Duodenal mucosa (tissue), 2 donors: Measurements from ENCODE around the gene CCDC28B.

Source experiments
- H3K27ac ChIP-seq: one replicate; pipeline ENCODE4 v1.7.0; 2013; ENCODE audit warnings: low read depth, low read length
- H3K27me3 ChIP-seq, 2 donors: one replicate each; pipeline ENCODE4 v1.7.0; 2013; ENCODE audit warnings: low read length in 2 of 2, control low read depth in 1 of 2; ENCODE audit not compliant: insufficient read depth in 2 of 2, control insufficient read depth in 1 of 2
- H3K36me3 ChIP-seq, 2 donors: one replicate each; pipeline ENCODE4 v1.7.0; 2013; ENCODE audit warnings: low read length in 2 of 2, control low read depth in 1 of 2; ENCODE audit not compliant: insufficient read depth in 2 of 2, control insufficient read depth in 1 of 2
- H3K4me1 ChIP-seq, 2 donors: one replicate each; pipeline ENCODE4 v1.7.0; 2013; ENCODE audit warnings: low read length in 2 of 2, control low read depth in 1 of 2; ENCODE audit not compliant: insufficient read depth in 2 of 2, control insufficient read depth in 1 of 2
- H3K4me3 ChIP-seq, 2 donors: one replicate each; pipeline ENCODE4 v1.7.0; 2013; ENCODE audit warnings: low read length in 2 of 2, low read depth in 1 of 2
- H3K9ac ChIP-seq, 2 donors: one replicate each; pipeline ENCODE4 v1.7.0; 2013; ENCODE audit warnings: low read length in 2 of 2, low read depth in 1 of 2
- H3K9me3 ChIP-seq, 2 donors: one replicate each; pipeline ENCODE4 v1.7.0; 2013; ENCODE audit warnings: low read length in 2 of 2, control low read depth in 1 of 2; ENCODE audit not compliant: control insufficient read depth in 1 of 2

CCDC28B gene

GRCh38 chr1:32239337-32239736, 38.9 kb downstream of the CCDC28B start:
- no peak overlapping the region for H3K27ac ChIP-seq
- H3K36me3 ChIP-seq = no peaks in the 10 kb centered on the region
- peak overlapping the region in 1 of 2 donors; percentile 71 for H3K4me3 ChIP-seq
- no peaks in the 10 kb centered on the region for H3K9me3 ChIP-seq
- H3K4me1 ChIP-seq = peaks cover 0 to 24% of the 10 kb centered on the region in 2 donors
- H3K9ac ChIP-seq = no peak overlapping the region
- no peaks in the 10 kb centered on the region for H3K27me3 ChIP-seq

- H3K9me3 ChIP-seq = no peaks in the 10 kb centered on the region
- peak overlapping the region; percentile 32 for H3K27ac ChIP-seq
- peak overlapping the region; percentile 59 to 64 for H3K9ac ChIP-seq
- no peaks in the 10 kb centered on the region for H3K27me3 ChIP-seq
- H3K4me3 ChIP-seq = peak overlapping the region; percentile 71 to 86
- peaks cover 0 to 24% of the 10 kb centered on the region in 2 donors for H3K4me1 ChIP-seq
- no peaks in the 10 kb centered on the region for H3K36me3 ChIP-seq
These were observed 39.4 kb downstream of the CCDC28B start for GRCh38 chr1:32239790-32240139.

- H3K4me1 ChIP-seq = peaks cover 0 to 24% of the 10 kb centered on the region in 2 donors
- no peaks in the 10 kb centered on the region for H3K9me3 ChIP-seq
- H3K27me3 ChIP-seq = no peaks in the 10 kb centered on the region
- peak overlapping the region; percentile 36 for H3K27ac ChIP-seq
- no peaks in the 10 kb centered on the region for H3K36me3 ChIP-seq
- H3K9ac ChIP-seq = peak overlapping the region; percentile 59 to 64
- peak overlapping the region; percentile 71 to 86 for H3K4me3 ChIP-seq
These were observed 40.0 kb downstream of the CCDC28B start for GRCh38 chr1:32240140-32240951.

- Histone ChIP-seq H3K9ac (peak overlapping the region; percentile 59 to 64), H3K27ac (peak overlapping the region; percentile 36), H3K9me3 (no peaks in the 10 kb centered on the region), H3K4me1 (peaks cover 0 to 24% of the 10 kb centered on the region in 2 donors), H3K27me3 (no peaks in the 10 kb centered on the region), H3K4me3 (peak overlapping the region; percentile 71 to 86), H3K36me3 (no peaks in the 10 kb centered on the region)
These were observed 40.8 kb downstream of the CCDC28B start for GRCh38 chr1:32241001-32241763.

GRCh38 chr1:32242341-32242851, 42.0 kb downstream of the CCDC28B start:
- H3K4me3 ChIP-seq = no peak overlapping the region
- peaks cover 0 to 29% of the 10 kb centered on the region in 2 donors for H3K4me1 ChIP-seq
- no peaks in the 10 kb centered on the region for H3K27me3 ChIP-seq
- no peaks in the 10 kb centered on the region for H3K9me3 ChIP-seq
- no peaks in the 10 kb centered on the region for H3K36me3 ChIP-seq
- no peak overlapping the region for H3K27ac ChIP-seq
- H3K9ac ChIP-seq = no peak overlapping the region

GRCh38 chr1:32246888-32247273, 46.5 kb downstream of the CCDC28B start, which contains the start of gene FAM167B:
Gene FAM167B, plus strand, starts transcription at chr1:32247222. Its CDS starts 200 bp downstream, at chr1:32247422.
- no peaks in the 10 kb centered on the region for H3K36me3 ChIP-seq
- H3K9me3 ChIP-seq = no peaks in the 10 kb centered on the region
- no peak within 1 kb of the TSS for H3K9ac ChIP-seq
- H3K27ac ChIP-seq = peak within 1 kb of the TSS; percentile 17
- no peaks in the 10 kb centered on the region for H3K27me3 ChIP-seq
- peaks cover 11 to 32% of the 10 kb centered on the region in 2 donors for H3K4me1 ChIP-seq
- H3K4me3 ChIP-seq = no peak within 1 kb of the TSS

GRCh38 chr1:32247452-32247851, 47.1 kb downstream of the CCDC28B start:
- no peak overlapping the region for H3K9ac ChIP-seq
- no peak overlapping the region for H3K4me3 ChIP-seq
- peaks cover 11 to 35% of the 10 kb centered on the region in 2 donors for H3K4me1 ChIP-seq
- no peaks in the 10 kb centered on the region for H3K9me3 ChIP-seq
- peak overlapping the region; percentile 17 for H3K27ac ChIP-seq
- no peaks in the 10 kb centered on the region for H3K27me3 ChIP-seq
- H3K36me3 ChIP-seq = no peaks in the 10 kb centered on the region

- Histone ChIP-seq H3K9me3 (no peaks in the 10 kb centered on the region), H3K36me3 (no peaks in the 10 kb centered on the region), H3K4me3 (peak overlapping the region in 1 of 2 donors; percentile 47), H3K27ac (no peak overlapping the region), H3K4me1 (peaks cover 11 to 35% of the 10 kb centered on the region in 2 donors), H3K27me3 (no peaks in the 10 kb centered on the region), H3K9ac (peak overlapping the region in 1 of 2 donors; percentile 18)
These were observed 47.8 kb downstream of the CCDC28B start for GRCh38 chr1:32247983-32248889.

GRCh38 chr1:32249831-32250525, 49.6 kb downstream of the CCDC28B start:
- peak overlapping the region; percentile 87 for H3K27ac ChIP-seq

More at GRCh38 chr1:32249831-32250525, 49.6 kb downstream of the CCDC28B start:
- Histone ChIP-seq H3K4me1 (peaks cover 11 to 35% of the 10 kb centered on the region in 2 donors), H3K27me3 (no peaks in the 10 kb centered on the region), H3K9ac (peak overlapping the region in 1 of 2 donors; percentile 8), H3K9me3 (no peaks in the 10 kb centered on the region), H3K36me3 (no peaks in the 10 kb centered on the region), H3K4me3 (peak overlapping the region in 1 of 2 donors; percentile 44)
